ENCODE results near the gene LCOR.

The LCOR gene

DNA sequence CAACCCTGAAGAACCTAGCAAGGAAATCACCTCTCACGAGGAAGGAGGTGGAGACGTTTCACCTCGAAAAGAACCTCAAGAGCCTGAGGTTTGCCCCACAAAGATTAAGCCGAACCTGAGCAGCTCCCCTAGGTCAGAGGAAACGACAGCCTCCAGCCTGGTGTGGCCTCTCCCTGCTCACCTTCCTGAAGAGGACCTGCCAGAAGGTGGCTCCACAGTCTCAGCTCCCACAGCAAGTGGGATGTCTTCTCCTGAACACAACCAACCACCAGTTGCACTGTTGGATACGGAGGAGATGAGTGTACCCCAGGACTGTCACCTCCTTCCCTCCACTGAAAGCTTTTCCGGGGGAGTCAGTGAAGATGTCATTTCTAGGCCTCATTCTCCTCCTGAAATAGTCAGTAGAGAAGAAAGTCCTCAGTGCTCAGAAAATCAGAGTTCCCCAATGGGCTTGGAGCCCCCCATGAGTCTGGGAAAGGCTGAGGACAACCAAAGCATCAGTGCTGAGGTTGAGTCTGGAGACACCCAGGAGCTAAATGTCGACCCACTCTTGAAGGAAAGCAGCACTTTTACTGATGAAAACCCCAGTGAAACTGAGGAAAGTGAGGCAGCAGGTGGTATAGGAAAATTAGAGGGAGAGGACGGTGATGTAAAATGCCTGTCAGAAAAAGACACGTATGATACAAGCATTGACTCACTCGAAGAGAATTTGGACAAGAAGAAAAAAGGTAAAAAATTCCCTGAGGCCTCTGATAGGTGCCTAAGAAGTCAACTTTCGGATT is 150.2 kb downstream of the LCOR start:
- TF ChIP-seq CTCF (conservative IDR thresholded peaks at IDR 0.05) = no peak
- no peak overlapping the region for H3K27ac ChIP-seq

GRCh38 chr10:96984541-96985131 is 152.5 kb downstream of the LCOR start:
- TF ChIP-seq CTCF (conservative IDR thresholded peaks at IDR 0.05) = no peak
- H3K27ac ChIP-seq = no peak overlapping the region

GRCh38 chr10:96986200-96986856 is 154.2 kb downstream of the LCOR start:
- TF ChIP-seq CTCF (conservative IDR thresholded peaks at IDR 0.05) = no peak
- no peak overlapping the region for H3K27ac ChIP-seq

DNA sequence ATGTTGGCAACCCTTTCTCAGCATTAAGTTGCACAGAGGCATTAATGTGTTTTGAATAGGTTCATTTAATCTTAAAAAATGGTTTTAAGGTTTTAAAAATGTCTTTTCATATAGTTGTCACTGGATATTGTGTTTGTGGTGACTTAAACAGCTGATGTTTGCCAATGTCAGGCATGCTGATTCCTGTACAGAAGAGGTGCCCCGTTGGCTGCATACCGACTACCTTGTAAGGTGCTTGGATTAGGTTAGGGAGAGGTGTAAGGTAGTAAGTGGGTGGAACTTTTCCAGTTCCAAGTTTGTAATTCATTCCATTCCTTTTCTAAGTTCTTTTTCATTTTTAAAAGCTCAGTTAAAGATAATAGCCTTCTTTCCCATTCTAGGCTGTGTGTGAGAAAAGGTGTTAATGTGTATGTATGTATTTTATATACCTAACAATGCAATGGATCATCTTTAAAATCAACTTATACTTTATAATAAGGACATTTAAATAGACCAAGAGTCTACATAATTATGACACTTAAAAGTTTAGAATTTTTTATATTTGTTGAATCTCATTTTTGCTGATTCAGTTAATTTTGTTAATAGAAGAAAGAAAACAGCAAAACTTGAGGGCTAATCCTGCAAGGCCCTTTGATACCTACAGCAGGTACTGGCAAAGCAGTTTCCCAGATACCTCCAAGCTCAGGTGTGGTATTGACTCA is 155.2 kb downstream of the LCOR start:
- no peak overlapping the region for H3K27ac ChIP-seq
- no peak for TF ChIP-seq CTCF (conservative IDR thresholded peaks at IDR 0.05)

GRCh38 chr10:96987842-96988175 is 155.7 kb downstream of the LCOR start:
- H3K27ac ChIP-seq = no peak overlapping the region
- no peak for TF ChIP-seq CTCF (conservative IDR thresholded peaks at IDR 0.05)

- no peak for TF ChIP-seq CTCF (conservative IDR thresholded peaks at IDR 0.05)
- no peak overlapping the region for H3K27ac ChIP-seq
Observed at GRCh38 chr10:96988426-96988825, 156.3 kb downstream of the LCOR start.

- no peak overlapping the region for H3K27ac ChIP-seq
- TF ChIP-seq CTCF (conservative IDR thresholded peaks at IDR 0.05) = no peak
Observed at GRCh38 chr10:96991313-96991841, 159.3 kb downstream of the LCOR start.
